Activated CD4-positive, alpha-beta memory T cell treated with anti-CD3 and anti-CD28 coated beads, Interleukin-2, amount 10 ng/mL, durations not matched to agents 7 days and 5 days (primary cell): ENCODE data around the gene TRHDE. TPM values are rescaled to one million over a fixed set of nuclear protein-coding genes. Genes with fewer than 3 reads are reported as not detected.
A peak's percentile ranks its signal among the peaks of the same experiment; 100 is the strongest.

Experiments used
- CTCF ChIA-PET: fragments of 350-600 bp; sonication (Branson Sonifier 250); formaldehyde crosslinking; loops from one replicate; lab custom pipeline; 2021; ENCODE audit warnings: antibody characterized with exemption, inconsistent platforms; lab: Charles Lee
- POLR2A ChIA-PET: fragments of 350-600 bp; sonication (Branson Sonifier 250); formaldehyde crosslinking; loops from one replicate; lab custom pipeline; 2021; ENCODE audit warnings: antibody characterized with exemption; lab: Charles Lee
- DNase-seq: peaks from one replicate; pipeline ENCODE4 v3.0.0-alpha.2; 2020
- H3K27ac Mint-ChIP-seq: one replicate; pipeline ENCODE4 v1.8.0; 2021; ENCODE audit warnings: mild to moderate bottlenecking, mixed read lengths
- H3K27me3 Mint-ChIP-seq: one replicate; pipeline ENCODE4 v1.8.0; 2021; ENCODE audit warnings: mixed read lengths
- H3K36me3 Mint-ChIP-seq: one replicate; pipeline ENCODE4 v1.8.0; 2021; ENCODE audit warnings: low read depth, mixed read lengths
- H3K4me1 Mint-ChIP-seq: one replicate; pipeline ENCODE4 v1.8.0; 2021; ENCODE audit warnings: mixed read lengths
- H3K4me3 Mint-ChIP-seq: one replicate; pipeline ENCODE4 v1.8.0; 2021; ENCODE audit warnings: mild to moderate bottlenecking, mixed read lengths
- H3K9me3 Mint-ChIP-seq: one replicate; pipeline ENCODE4 v1.8.0; 2021; ENCODE audit warnings: mixed read lengths
- total RNA-seq, 2 experiments: library from RNA; stranded (reverse); gene quantifications; one replicate each; pipeline ENCODE4 v1.2.3, GENCODE V29; 2021

Gene TRHDE
- total RNA-seq, 2 experiments from 2014 or later = not detected

- POLR2A ChIA-PET = no interaction called here
- Mint-ChIP-seq H3K27me3 (no peaks in the 10 kb centered on the region), H3K4me1 (no peaks in the 10 kb centered on the region), H3K36me3 (no peaks in the 10 kb centered on the region), H3K27ac (no peak overlapping the region), H3K9me3 (no peaks in the 10 kb centered on the region), H3K4me3 (no peak overlapping the region)
- CTCF ChIA-PET = no interaction called here
- DNase-seq = peak; percentile 36
Observed at GRCh38 chr12:72346363-72346944, 74.3 kb downstream of the TRHDE start.

GRCh38 chr12:72349491-72349890 is 77.3 kb downstream of the TRHDE start:
- Mint-ChIP-seq H3K4me1 (no peaks in the 10 kb centered on the region), H3K4me3 (no peak overlapping the region), H3K36me3 (no peaks in the 10 kb centered on the region), H3K27ac (no peak overlapping the region), H3K9me3 (no peaks in the 10 kb centered on the region), H3K27me3 (no peaks in the 10 kb centered on the region)
- POLR2A ChIA-PET = no interaction called here
- CTCF ChIA-PET = no interaction called here
- no peak for DNase-seq

- Mint-ChIP-seq H3K4me3 (no peak overlapping the region), H3K36me3 (no peaks in the 10 kb centered on the region), H3K27ac (no peak overlapping the region), H3K27me3 (no peaks in the 10 kb centered on the region), H3K9me3 (no peaks in the 10 kb centered on the region), H3K4me1 (no peaks in the 10 kb centered on the region)
- DNase-seq = no peak
- ChIA-PET CTCF (no interaction called here), POLR2A (no interaction called here)
Observed at GRCh38 chr12:72359416-72359815, 87.2 kb downstream of the TRHDE start.

GRCh38 chr12:72365151-72365550 is 93.0 kb downstream of the TRHDE start:
- Mint-ChIP-seq H3K27ac (no peak overlapping the region), H3K4me1 (no peaks in the 10 kb centered on the region), H3K36me3 (no peaks in the 10 kb centered on the region), H3K27me3 (no peaks in the 10 kb centered on the region), H3K9me3 (peaks cover under 1% of the 10 kb centered on the region), H3K4me3 (no peak overlapping the region)
- CTCF ChIA-PET = no interaction called here
- no peak for DNase-seq
- POLR2A ChIA-PET = no interaction called here

GRCh38 chr12:72366255-72366654 is 94.1 kb downstream of the TRHDE start:
- Mint-ChIP-seq H3K4me1 (no peaks in the 10 kb centered on the region), H3K27ac (no peak overlapping the region), H3K4me3 (no peak overlapping the region), H3K36me3 (no peaks in the 10 kb centered on the region), H3K9me3 (peaks cover 3% of the 10 kb centered on the region), H3K27me3 (no peaks in the 10 kb centered on the region)
- no peak for DNase-seq
- POLR2A ChIA-PET = no interaction called here
- CTCF ChIA-PET = no interaction called here

GRCh38 chr12:72368298-72368697 is 96.1 kb downstream of the TRHDE start:
- no peak for DNase-seq
- Mint-ChIP-seq H3K27ac (no peak overlapping the region), H3K27me3 (no peaks in the 10 kb centered on the region), H3K4me3 (no peak overlapping the region), H3K36me3 (no peaks in the 10 kb centered on the region), H3K9me3 (peaks cover 3% of the 10 kb centered on the region), H3K4me1 (no peaks in the 10 kb centered on the region)
- ChIA-PET POLR2A (no interaction called here), CTCF (interaction anchor here (0.6 kb wide), 1 partner anchor 26 kb away, joined by 3 read pairs; no protein-coding TSS in a partner anchor)

GRCh38 chr12:72368719-72369422 is 96.7 kb downstream of the TRHDE start:
- no peak for DNase-seq
- H3K9me3 Mint-ChIP-seq = peaks cover 3% of the 10 kb centered on the region
- H3K27ac Mint-ChIP-seq = no peak overlapping the region
- POLR2A ChIA-PET = no interaction called here
- CTCF ChIA-PET = no interaction called here
- no peak overlapping the region for H3K4me3 Mint-ChIP-seq
- no peaks in the 10 kb centered on the region for H3K4me1 Mint-ChIP-seq
- no peaks in the 10 kb centered on the region for H3K27me3 Mint-ChIP-seq
- H3K36me3 Mint-ChIP-seq = no peaks in the 10 kb centered on the region

- Mint-ChIP-seq H3K27me3 (no peaks in the 10 kb centered on the region), H3K4me3 (no peak overlapping the region), H3K4me1 (no peaks in the 10 kb centered on the region), H3K27ac (no peak overlapping the region), H3K36me3 (no peaks in the 10 kb centered on the region), H3K9me3 (peaks cover 3% of the 10 kb centered on the region)
- POLR2A ChIA-PET = no interaction called here
- DNase-seq = no peak
- CTCF ChIA-PET = no interaction called here
Observed at GRCh38 chr12:72369423-72369959, 97.3 kb downstream of the TRHDE start.

GRCh38 chr12:72380441-72380840 is 108.3 kb downstream of the TRHDE start:
- DNase-seq = no peak
- POLR2A ChIA-PET = no interaction called here
- Mint-ChIP-seq H3K27ac (no peak overlapping the region), H3K27me3 (no peaks in the 10 kb centered on the region), H3K4me1 (no peaks in the 10 kb centered on the region), H3K9me3 (peaks cover 6% of the 10 kb centered on the region), H3K4me3 (no peak overlapping the region), H3K36me3 (no peaks in the 10 kb centered on the region)
- CTCF ChIA-PET = no interaction called here

- no peaks in the 10 kb centered on the region for H3K36me3 Mint-ChIP-seq
- no peak overlapping the region for H3K4me3 Mint-ChIP-seq
- ChIA-PET CTCF (no interaction called here), POLR2A (no interaction called here)
- no peak for DNase-seq
- peaks cover 5% of the 10 kb centered on the region for H3K9me3 Mint-ChIP-seq
- H3K4me1 Mint-ChIP-seq = no peaks in the 10 kb centered on the region
- no peak overlapping the region for H3K27ac Mint-ChIP-seq
- no peaks in the 10 kb centered on the region for H3K27me3 Mint-ChIP-seq
Observed at GRCh38 chr12:72388322-72388721, 116.2 kb downstream of the TRHDE start.

- Mint-ChIP-seq H3K9me3 (peaks cover 5% of the 10 kb centered on the region), H3K4me3 (no peak overlapping the region), H3K27ac (no peak overlapping the region), H3K4me1 (no peaks in the 10 kb centered on the region), H3K36me3 (no peaks in the 10 kb centered on the region), H3K27me3 (no peaks in the 10 kb centered on the region)
- DNase-seq = no peak
- ChIA-PET CTCF (no interaction called here), POLR2A (no interaction called here)
Observed at GRCh38 chr12:72390146-72390545, 118.0 kb downstream of the TRHDE start.

- ChIA-PET POLR2A (no interaction called here), CTCF (no interaction called here)
- no peaks in the 10 kb centered on the region for H3K27me3 Mint-ChIP-seq
- no peak for DNase-seq
- H3K27ac Mint-ChIP-seq = no peak overlapping the region
- no peak overlapping the region for H3K4me3 Mint-ChIP-seq
- no peaks in the 10 kb centered on the region for H3K9me3 Mint-ChIP-seq
- no peaks in the 10 kb centered on the region for H3K4me1 Mint-ChIP-seq
- no peaks in the 10 kb centered on the region for H3K36me3 Mint-ChIP-seq
Observed at GRCh38 chr12:72406111-72406510, 133.9 kb downstream of the TRHDE start.

GRCh38 chr12:72432037-72432604 is 160.0 kb downstream of the TRHDE start:
- H3K36me3 Mint-ChIP-seq = no peaks in the 10 kb centered on the region
- no peak overlapping the region for H3K27ac Mint-ChIP-seq
- no peak for DNase-seq
- POLR2A ChIA-PET = no interaction called here
- H3K27me3 Mint-ChIP-seq = no peaks in the 10 kb centered on the region
- CTCF ChIA-PET = no interaction called here
- H3K4me3 Mint-ChIP-seq = no peak overlapping the region
- H3K4me1 Mint-ChIP-seq = no peaks in the 10 kb centered on the region
- peaks cover under 1% of the 10 kb centered on the region for H3K9me3 Mint-ChIP-seq
